HuH-7 (cell line): ENCODE results near the gene ELOA.
"Not testable (repeated sequence)": the region's sequence is repeated elsewhere in the genome, so short reads cannot be mapped to it uniquely, and the experiment has no call there.

Source experiments
- DNase-seq: peaks from one replicate; pipeline ENCODE4 v3.0.0; 2011; ENCODE audit warnings: low spot score

The ELOA gene

GRCh38 chr1:23743287-23744152 is at the start of gene ELOA:
Gene ELOA, plus strand, starts transcription at chr1:23743471. Its CDS starts 33 bp downstream, at chr1:23743504.
- DNase-seq = peak; percentile 88

DNA sequence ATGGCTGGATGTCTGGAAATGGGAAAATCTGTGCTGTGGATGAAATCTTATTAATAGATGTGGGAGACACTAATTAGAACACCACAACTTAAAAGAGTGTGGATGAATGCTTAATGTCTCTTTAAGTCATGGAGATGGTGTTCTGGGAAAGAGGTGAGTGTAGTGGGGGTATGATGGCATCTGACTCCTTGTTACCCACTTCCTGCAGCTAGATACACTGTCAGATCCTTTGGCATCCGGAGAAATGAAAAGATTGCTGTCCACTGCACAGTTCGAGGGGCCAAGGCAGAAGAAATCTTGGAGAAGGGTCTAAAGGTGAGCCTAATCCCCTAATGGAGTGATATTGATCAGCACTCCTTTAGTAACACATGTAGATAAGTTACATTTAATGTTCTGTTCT is 49.7 kb upstream of the ELOA start:
- no peak for DNase-seq

- no peak for DNase-seq
Measured at GRCh38 chr1:23694371-23694770, 48.9 kb upstream of the ELOA start.

DNA sequence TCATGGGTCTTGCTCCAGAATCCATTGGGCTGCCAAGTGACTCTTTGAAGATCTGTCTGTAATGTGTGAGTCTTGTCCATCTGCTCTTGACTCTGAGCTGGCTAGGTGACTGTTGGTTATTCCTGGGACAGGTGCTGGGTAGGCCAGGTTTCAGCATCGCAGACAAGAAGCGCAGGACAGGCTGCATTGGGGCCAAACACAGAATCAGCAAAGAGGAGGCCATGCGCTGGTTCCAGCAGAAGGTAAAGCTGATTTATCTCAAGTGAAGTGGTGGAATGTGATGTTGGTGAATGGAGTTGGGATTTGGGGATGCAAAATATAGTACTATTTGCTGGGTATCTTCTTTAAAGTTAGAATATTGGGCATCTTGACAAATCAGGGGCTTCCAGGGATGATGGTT is 47.6 kb upstream of the ELOA start:
- DNase-seq = no peak

DNA sequence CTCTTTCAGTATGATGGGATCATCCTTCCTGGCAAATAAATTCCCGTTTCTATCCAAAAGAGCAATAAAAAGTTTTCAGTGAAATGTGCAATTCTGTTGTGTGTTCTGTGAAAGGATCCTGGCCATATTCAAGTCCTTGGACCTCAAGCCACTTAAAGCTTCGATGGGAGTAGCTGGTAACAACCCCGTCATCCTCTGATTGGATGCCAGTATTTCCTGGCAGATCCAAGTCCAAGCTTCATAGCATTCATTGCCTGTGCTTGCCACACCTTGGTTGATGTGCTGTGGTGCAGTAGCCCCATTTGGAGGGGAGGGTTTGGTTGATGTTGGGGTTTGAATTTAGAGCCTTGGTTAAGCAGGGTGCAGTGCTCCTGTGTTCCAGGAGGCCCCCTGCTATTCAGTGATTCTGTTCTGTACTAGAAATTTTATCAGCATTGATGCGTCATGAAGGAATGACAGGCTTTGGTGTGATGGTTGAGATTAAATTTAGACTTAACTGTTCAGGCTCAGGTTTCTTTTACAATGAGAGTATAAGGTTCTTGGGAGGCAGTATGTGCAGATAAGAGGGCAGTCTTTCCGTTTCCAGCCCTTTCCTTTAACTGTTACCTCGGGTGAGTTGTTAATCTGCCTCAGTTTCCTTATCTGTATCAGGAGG is 46.8 kb upstream of the ELOA start:
- DNase-seq = no peak

DNA sequence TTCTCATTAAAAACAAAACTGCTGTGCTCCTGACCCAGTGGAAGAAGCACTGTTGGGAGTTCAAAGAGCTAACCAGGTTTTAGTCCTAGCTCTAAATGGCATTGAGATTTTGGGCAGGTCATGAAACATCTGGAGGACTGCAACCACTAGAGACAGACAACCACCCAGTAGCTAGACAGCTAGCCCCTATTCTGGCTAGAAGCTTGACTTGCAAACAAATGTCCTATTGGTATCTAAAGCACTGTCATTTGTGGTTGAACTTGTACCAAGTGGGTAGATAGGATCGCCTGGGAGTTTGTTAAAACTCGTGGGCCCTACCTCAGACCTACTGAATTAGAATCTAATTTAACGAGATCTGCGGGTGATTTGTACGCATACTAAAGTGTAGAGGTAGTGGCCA is 44.8 kb upstream of the ELOA start:
- no peak for DNase-seq

GRCh38 chr1:23699280-23700179 is 43.7 kb upstream of the ELOA start:
- no peak for DNase-seq

DNA sequence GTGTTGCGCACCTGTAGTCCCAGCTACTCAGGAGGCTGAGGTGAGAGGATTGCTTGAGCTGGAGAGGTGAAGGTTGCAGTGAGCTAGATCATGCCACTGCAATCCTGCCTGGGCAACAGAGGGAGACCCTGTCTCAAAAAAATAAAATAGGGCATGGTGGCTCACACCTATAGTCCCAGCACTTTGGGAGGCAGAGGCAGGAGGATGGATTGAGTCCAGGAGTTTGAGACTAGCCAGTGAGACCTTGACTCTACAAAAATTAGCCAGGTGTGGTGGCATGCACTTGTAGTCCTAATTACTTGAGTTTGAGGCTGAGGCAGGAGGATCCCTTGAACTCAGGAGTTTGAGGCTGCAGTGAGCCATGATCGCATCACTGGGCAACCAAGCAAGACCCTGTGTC is 42.0 kb upstream of the ELOA start:
- DNase-seq = no peak

- no peak for DNase-seq
Measured at GRCh38 chr1:23701996-23702395, 41.3 kb upstream of the ELOA start.

DNA sequence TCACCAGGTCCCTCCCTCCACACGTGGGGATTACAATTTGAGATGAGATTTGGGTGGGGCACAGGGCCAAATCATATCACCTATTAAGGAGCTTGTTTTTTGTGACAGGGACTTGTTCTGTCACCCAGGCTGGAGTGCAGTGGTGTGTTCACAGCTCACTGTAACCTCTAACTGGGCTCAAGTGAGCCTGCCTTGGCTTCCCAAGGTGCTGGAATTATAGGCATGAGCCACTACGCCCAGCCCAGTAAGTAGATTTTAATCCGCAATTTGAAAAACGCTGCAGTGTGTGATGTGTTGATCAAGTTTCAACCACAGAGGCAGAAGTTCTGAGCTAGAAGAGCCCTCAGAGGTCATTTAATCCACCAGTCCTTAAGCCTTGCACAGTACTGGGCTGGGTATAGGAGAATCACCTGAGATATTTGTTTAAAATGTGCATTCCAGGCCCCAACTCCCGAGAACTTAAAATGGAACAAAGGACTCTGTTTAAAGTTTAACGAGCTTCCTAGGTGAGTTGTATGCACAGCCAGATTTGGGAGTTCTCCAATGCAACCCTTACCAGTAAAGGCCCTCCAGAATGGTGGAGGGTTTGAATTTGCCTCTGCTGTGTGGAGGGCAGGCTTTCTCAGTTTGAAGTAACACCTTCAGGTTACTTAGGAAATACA is 38.3 kb upstream of the ELOA start:
- no peak for DNase-seq

DNA sequence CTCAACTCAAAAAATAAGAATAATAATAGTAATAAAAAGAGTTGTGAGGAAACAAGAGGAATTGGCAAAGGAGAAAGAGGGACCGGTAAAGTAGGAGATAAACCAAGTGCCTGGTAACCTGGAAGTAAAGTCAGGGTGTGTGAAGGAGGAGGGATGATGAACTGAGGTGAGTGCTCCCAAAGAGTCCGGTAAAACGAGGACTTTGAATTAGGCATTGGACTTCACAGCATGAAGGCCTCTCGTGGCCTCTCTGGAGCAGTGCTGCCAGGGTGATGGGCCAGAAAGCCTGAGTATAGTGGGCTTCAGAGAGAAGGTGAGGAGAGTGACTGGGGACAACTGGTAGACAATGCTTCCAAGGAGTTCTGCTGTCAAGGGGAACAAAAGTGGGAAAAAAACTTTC is 34.0 kb upstream of the ELOA start:
- no peak for DNase-seq

- DNase-seq = peak; percentile 58
Measured at GRCh38 chr1:23718482-23718881, 24.8 kb upstream of the ELOA start.

DNA sequence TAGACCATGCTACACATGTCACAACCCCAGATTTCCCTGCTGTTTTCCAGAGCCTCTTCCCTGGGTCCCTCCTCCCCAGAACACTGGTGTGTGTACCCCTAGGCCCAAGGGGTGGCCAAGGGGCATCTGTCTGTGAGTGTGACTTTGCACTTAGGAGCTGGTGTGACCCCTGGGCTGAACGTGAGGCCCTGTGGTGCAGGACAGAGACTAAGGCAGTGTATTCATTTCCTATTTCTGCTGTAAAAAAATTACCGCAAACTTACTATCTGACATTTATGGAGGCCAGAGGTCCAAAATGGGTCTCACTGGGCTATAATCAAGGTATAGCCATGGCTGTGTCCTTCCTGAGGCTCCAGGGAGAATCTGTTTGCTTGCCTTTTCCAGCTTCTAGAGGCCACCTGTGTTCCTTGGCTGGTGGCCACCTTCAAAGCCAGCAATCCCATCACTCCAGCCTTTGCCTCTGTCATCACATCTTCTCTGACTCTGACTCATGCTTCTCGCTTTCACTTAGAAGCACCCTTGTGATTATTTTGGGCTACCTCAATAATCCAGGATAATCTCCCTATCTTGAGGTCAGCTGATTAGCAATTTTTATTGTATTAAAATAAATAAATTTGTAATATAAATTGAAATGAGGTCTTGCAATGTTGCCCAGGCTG is 24.0 kb upstream of the ELOA start:
- DNase-seq = no peak

GRCh38 chr1:23720256-23720995 is 22.8 kb upstream of the ELOA start:
- no peak for DNase-seq

DNA sequence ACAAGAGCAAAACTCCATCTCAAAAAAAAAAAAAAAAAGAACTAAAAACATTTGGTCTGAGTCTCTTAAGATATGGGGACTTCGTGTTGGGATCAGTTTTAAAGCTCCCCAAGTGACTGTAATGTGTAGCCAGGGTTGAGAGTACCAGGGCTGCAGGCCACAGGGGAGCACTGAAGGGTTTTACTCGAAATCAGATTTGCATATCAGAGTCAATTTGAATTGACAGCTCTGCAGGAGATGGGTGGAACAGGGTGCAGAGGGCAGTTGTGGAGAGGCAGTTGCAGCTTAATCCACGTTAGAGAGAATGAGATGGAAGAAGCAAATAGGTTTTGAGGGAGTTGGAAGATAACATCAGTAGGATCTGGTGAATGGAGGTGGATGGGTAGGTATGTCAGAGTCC is 20.6 kb upstream of the ELOA start:
- DNase-seq = no peak

- DNase-seq = no peak
Measured at GRCh38 chr1:23726686-23727085, 16.6 kb upstream of the ELOA start.

- DNase-seq = peak; percentile 37
Measured at GRCh38 chr1:23727362-23727811, 15.9 kb upstream of the ELOA start.

DNA sequence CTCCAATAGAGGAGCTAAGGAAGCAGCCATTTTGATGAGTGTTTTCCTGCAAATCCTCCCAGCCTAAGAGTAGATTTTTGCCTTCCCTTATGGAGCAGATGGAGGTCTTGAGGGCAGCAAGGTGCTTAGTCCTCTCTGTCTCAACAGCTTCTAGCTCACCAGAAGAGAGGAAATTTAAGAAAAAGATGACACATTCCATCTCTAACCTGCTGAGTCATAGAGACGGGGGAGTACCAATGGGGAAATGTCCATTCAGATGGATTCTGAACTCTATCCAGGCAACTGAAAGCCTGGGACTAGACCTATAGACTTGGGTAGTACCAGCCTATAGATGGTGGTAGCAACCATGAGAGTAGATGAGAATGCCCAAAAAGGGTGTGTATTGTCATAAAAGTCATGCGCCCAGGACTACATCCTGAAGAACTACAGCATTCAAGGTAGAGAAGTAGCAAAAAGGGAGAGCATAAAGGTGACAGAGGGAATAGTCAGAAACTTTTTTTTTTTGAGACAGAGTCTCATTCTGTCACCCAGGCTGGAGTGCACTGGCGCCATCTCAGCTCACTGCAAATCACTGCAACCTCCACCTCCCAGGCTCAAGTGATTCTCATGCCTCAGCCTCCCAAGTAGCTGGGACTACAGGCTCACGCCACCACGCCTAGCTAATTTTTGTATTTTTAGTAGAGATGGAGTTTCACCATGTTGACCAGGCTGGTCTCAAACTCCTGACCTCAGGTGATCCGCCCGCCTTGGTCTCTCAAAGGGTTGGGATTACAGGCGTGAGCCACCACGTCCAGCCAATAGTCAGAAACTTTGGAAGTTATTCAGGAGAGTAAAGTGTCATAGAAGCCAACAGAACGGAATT is 10.7 kb upstream of the ELOA start:
- no peak for DNase-seq

- DNase-seq = not testable (repeated sequence)
Measured at GRCh38 chr1:23733281-23733680, 10.0 kb upstream of the ELOA start.
